Body of pancreas (tissue), 4 donors: ENCODE data around the gene CAMK2G. TPM values are rescaled to one million over a fixed set of nuclear protein-coding genes. Genes with fewer than 3 reads are reported as not detected.
"Not testable (repeated sequence)": the region's sequence is repeated elsewhere in the genome, so short reads cannot be mapped to it uniquely, and the experiment has no call there.

Experiments used
- ATAC-seq: fragments of 150-250 bp; one replicate; pipeline ENCODE4 v1.9.1; 2016
- DNase-seq, 4 donors: peaks; one replicate each; pipeline ENCODE4 v3.0.0-alpha.2; 2019
- H3K27ac ChIP-seq, 4 donors: fragments of 200-600 bp; sonication (generic); 1 replicate in 3 of 4; 2 replicates in 1 of 4; pipeline versions ENCODE4 v1.5.1 to v1.6.1; 2016 to 2019; ENCODE audit warnings: mild to moderate bottlenecking in 1 of 4, mixed read lengths in 1 of 4, moderate library complexity in 1 of 4
- H3K27me3 ChIP-seq, 2 donors: fragments of 200-600 bp; sonication (generic); one replicate each; pipeline ENCODE4 v1.6.0; 2016; ENCODE audit warnings: mild to moderate bottlenecking in 1 of 2
- H3K36me3 ChIP-seq, 2 donors: fragments of 200-600 bp; sonication (generic); replicated peaks in 1 of 2; 2 replicates each; pipeline ENCODE4 v1.5.1; 2016; ENCODE audit warnings: low read depth in 2 of 2; ENCODE audit not compliant: insufficient read depth in 1 of 2
- H3K4me1 ChIP-seq: fragments of 200-600 bp; sonication (generic); one replicate; pipeline ENCODE4 v1.6.0; 2016
- H3K4me3 ChIP-seq, 2 donors: fragments of 200-600 bp; sonication (generic); 1 replicate in 1 of 2; 2 replicates in 1 of 2; pipeline ENCODE4 v1.5.1; 2016 to 2019
- H3K9me3 ChIP-seq, 3 donors: fragments of 200-600 bp; sonication (generic); 1 replicate in 2 of 3; 2 replicates in 1 of 3; pipeline ENCODE4 v1.5.1; 2016
- CTCF ChIP-seq, 7 experiments: fragments of 450-650 bp in 4 of 7; fragments of 200-600 bp in 3 of 7; sonication (generic) in 3 of 7; IDR thresholded peaks; one replicate each; pipeline ENCODE4 v1.5.1; 2016 to 2019; ENCODE audit warnings: antibody characterized with exemption in 7 of 7
- POLR2A ChIP-seq, 3 donors: fragments of 450-650 bp; IDR thresholded peaks; one replicate each; pipeline ENCODE4 v1.6.1; 2016; ENCODE audit warnings: antibody characterized with exemption in 3 of 3, mild to moderate bottlenecking in 2 of 3
- WGBS, 2 donors: methylation state at CpG; one replicate each; pipeline ENCODE4 v1.1.5; 2017; 5-methylcytosine and 5-hydroxymethylcytosine counted together
- intact Hi-C: fragments of 100-400 bp; cut with DNase I; formaldehyde crosslinking; loops from one replicate; pipeline ENCODE4 v1.15.1; 2023
- total RNA-seq, 2 donors: library from RNA; depleted of rRNA; stranded (reverse); fragments of >200 nt; gene quantifications; one replicate each; pipeline ENCODE4 v1.1.0, GENCODE V29; 2016

The CAMK2G gene
- total RNA-seq, 2 donors from 2014 or later, result 14.8 to 17.4 TPM

GRCh38 chr10:73791871-73792400, 82.4 kb downstream of the CAMK2G start:
- peaks cover 17% of the 10 kb centered on the region for H3K4me1 ChIP-seq
- no peak overlapping the region for H3K27ac ChIP-seq
- H3K27me3 ChIP-seq, result no peaks in the 10 kb centered on the region
- WGBS, 2 donors, result 88 to 94% methylated on average over 16 to 19 of the region's 26 CpGs
- no peak for DNase-seq
- TF ChIP-seq CTCF (IDR thresholded peaks at IDR 0.05), result no peak
- TF ChIP-seq POLR2A (IDR thresholded peaks at IDR 0.05), result no peak
- no peak for ATAC-seq
- intact Hi-C loops, result no loop called here
- no peak overlapping the region for H3K4me3 ChIP-seq
- H3K36me3 ChIP-seq, result peaks cover 34 to 54% of the 10 kb centered on the region in 2 donors
- no peaks in the 10 kb centered on the region for H3K9me3 ChIP-seq

GRCh38 chr10:73790886-73791625, 83.3 kb downstream of the CAMK2G start:
- no peak for TF ChIP-seq CTCF (IDR thresholded peaks at IDR 0.05)
- Histone ChIP-seq H3K27ac (no peak overlapping the region), H3K4me1 (peaks cover 25% of the 10 kb centered on the region), H3K36me3 (peaks cover 34 to 46% of the 10 kb centered on the region in 2 donors), H3K9me3 (no peaks in the 10 kb centered on the region), H3K4me3 (no peak overlapping the region), H3K27me3 (no peaks in the 10 kb centered on the region)
- intact Hi-C loops, result no loop called here
- 85 to 98% methylated on average over 13 to 22 of the region's 22 CpGs for WGBS, 2 donors
- DNase-seq, result no peak
- no peak for ATAC-seq

- no peak for ATAC-seq
- no peak overlapping the region for H3K4me3 ChIP-seq
- intact Hi-C loops, result no loop called here
Measured at GRCh38 chr10:73789659-73790055, 84.7 kb downstream of the CAMK2G start.

GRCh38 chr10:73788864-73789658, 85.3 kb downstream of the CAMK2G start:
- WGBS, 2 donors, result 85 to 89% methylated on average over 17 of the region's 17 CpGs
- Histone ChIP-seq H3K4me1 (peaks cover 31% of the 10 kb centered on the region), H3K27ac (no peak overlapping the region), H3K27me3 (no peaks in the 10 kb centered on the region), H3K36me3 (peaks cover 32 to 33% of the 10 kb centered on the region in 2 donors), H3K9me3 (no peaks in the 10 kb centered on the region), H3K4me3 (no peak overlapping the region)
- DNase-seq (no peak), ATAC-seq (no peak)
- TF ChIP-seq CTCF (IDR thresholded peaks at IDR 0.05), result no peak
- TF ChIP-seq POLR2A (IDR thresholded peaks at IDR 0.05), result no peak
- intact Hi-C loops, result no loop called here

More at GRCh38 chr10:73789659-73790055, 84.7 kb downstream of the CAMK2G start:
- peaks cover 34 to 37% of the 10 kb centered on the region in 2 donors for H3K36me3 ChIP-seq
- TF ChIP-seq CTCF (IDR thresholded peaks at IDR 0.05) (no peak), POLR2A (IDR thresholded peaks at IDR 0.05) (no peak)
- no peak overlapping the region for H3K27ac ChIP-seq
- no peaks in the 10 kb centered on the region for H3K27me3 ChIP-seq
- no peak for DNase-seq
- peaks cover 29% of the 10 kb centered on the region for H3K4me1 ChIP-seq
- no peaks in the 10 kb centered on the region for H3K9me3 ChIP-seq
- WGBS, 2 donors, result 80 to 87% methylated on average over 10 of the region's 10 CpGs

- intact Hi-C loops, H3K27me3 ChIP-seq, H3K9me3 ChIP-seq, ATAC-seq, H3K4me3 ChIP-seq, DNase-seq, H3K27ac ChIP-seq: not testable (repeated sequence)
- H3K4me1 ChIP-seq, result peaks cover 45% of the 10 kb centered on the region
- peaks cover 21 to 22% of the 10 kb centered on the region in 2 donors for H3K36me3 ChIP-seq
- 81 to 82% methylated on average over 21 of the region's 21 CpGs for WGBS, 2 donors
Measured at GRCh38 chr10:73787031-73787800, 87.1 kb downstream of the CAMK2G start.
